Measurements from ENCODE around the gene THSD4. TPM values are rescaled to one million over a fixed set of nuclear protein-coding genes. Genes with fewer than 3 reads are reported as not detected.

THSD4 gene
- total and polyA plus RNA-seq, 4 donors: 6.0 to 42.4 (median 18.5) TPM

DNA sequence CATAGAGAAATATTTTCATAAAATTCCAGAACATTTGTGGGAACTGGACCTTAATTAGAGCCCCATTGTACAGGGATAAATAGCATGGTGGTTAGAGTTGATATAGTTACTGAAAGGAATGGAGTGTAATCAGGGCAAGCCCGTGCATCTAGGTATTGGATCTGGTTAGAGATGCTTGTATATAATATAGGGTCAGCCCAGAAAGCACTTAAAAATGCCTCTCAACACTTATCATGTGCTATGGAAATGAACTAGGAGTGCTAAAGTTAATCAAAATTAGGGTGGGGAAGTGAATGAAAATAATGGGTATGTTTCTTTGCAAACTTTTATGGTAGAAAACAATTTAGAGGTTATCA, 386.8 kb downstream of the THSD4 start:
- 73 to 75% methylated on average over 1 of the region's 1 CpG for WGBS, 2 donors
- no peak for DNase-seq
- no peaks in the 10 kb centered on the region for H3K27me3 ChIP-seq (ENCODE audit: control insufficient read depth in 3 of 3, insufficient read depth in 3 of 3, low read length in 2 of 3)
- H3K4me1 ChIP-seq (ENCODE audit: control insufficient read depth in 5 of 5, insufficient read depth in 5 of 5, low read length in 5 of 5): peaks cover 0 to 9% (median 3%) of the 10 kb centered on the region in 5 donors
- no peak for TF ChIP-seq CTCF (IDR thresholded peaks at IDR 0.05; ENCODE audit: control extremely low read depth, extremely low read depth)
- H3K9me3 ChIP-seq (ENCODE audit: control insufficient read depth in 4 of 4, insufficient read depth in 3 of 4, low read length in 3 of 4): peaks cover 0 to 3% (median 2%) of the 10 kb centered on the region in 4 donors
- no peaks in the 10 kb centered on the region for H3K36me3 ChIP-seq (ENCODE audit: control insufficient read depth in 4 of 4, insufficient read depth in 4 of 4, low read length in 4 of 4)
- H3K4me3 ChIP-seq: no peak overlapping the region
- no peak for ATAC-seq (ENCODE audit: insufficient read depth, low FRiP score)
- H3K9ac ChIP-seq (ENCODE audit: insufficient read depth in 1 of 2, low read length in 2 of 2): no peak overlapping the region
- no peak overlapping the region for H3K27ac ChIP-seq (ENCODE audit: low read depth in 1 of 2, low read length in 1 of 2)

- peaks cover 0 to 3% (median 0%) of the 10 kb centered on the region in 5 donors for H3K4me1 ChIP-seq (ENCODE audit: control insufficient read depth in 5 of 5, insufficient read depth in 5 of 5, low read length in 5 of 5)
- H3K27ac ChIP-seq (ENCODE audit: low read depth in 1 of 2, low read length in 1 of 2): no peak overlapping the region
- WGBS, 2 donors: 65 to 69% methylated on average over 4 of the region's 4 CpGs
- H3K9ac ChIP-seq (ENCODE audit: insufficient read depth in 1 of 2, low read length in 2 of 2): no peak overlapping the region
- no peaks in the 10 kb centered on the region for H3K27me3 ChIP-seq (ENCODE audit: control insufficient read depth in 3 of 3, insufficient read depth in 3 of 3, low read length in 2 of 3)
- no peaks in the 10 kb centered on the region for H3K36me3 ChIP-seq (ENCODE audit: control insufficient read depth in 4 of 4, insufficient read depth in 4 of 4, low read length in 4 of 4)
- DNase-seq (no peak), ATAC-seq (ENCODE audit: insufficient read depth, low FRiP score) (no peak)
- H3K4me3 ChIP-seq: no peak overlapping the region
- TF ChIP-seq CTCF (IDR thresholded peaks at IDR 0.05; ENCODE audit: control extremely low read depth, extremely low read depth): no peak
- peaks cover 0 to 3% (median 0%) of the 10 kb centered on the region in 4 donors for H3K9me3 ChIP-seq (ENCODE audit: control insufficient read depth in 4 of 4, insufficient read depth in 3 of 4, low read length in 3 of 4)
These were observed 390.7 kb downstream of the THSD4 start for GRCh38 chr15:71505962-71506361.

GRCh38 chr15:71506946-71507345, 391.7 kb downstream of the THSD4 start:
- Histone ChIP-seq H3K27ac (ENCODE audit: low read depth in 1 of 2, low read length in 1 of 2) (no peak overlapping the region), H3K4me3 (no peak overlapping the region), H3K27me3 (ENCODE audit: control insufficient read depth in 3 of 3, insufficient read depth in 3 of 3, low read length in 2 of 3) (no peaks in the 10 kb centered on the region), H3K9ac (ENCODE audit: insufficient read depth in 1 of 2, low read length in 2 of 2) (no peak overlapping the region), H3K4me1 (ENCODE audit: control insufficient read depth in 5 of 5, insufficient read depth in 5 of 5, low read length in 5 of 5) (peaks cover 0 to 4% (median 1%) of the 10 kb centered on the region in 5 donors), H3K9me3 (ENCODE audit: control insufficient read depth in 4 of 4, insufficient read depth in 3 of 4, low read length in 3 of 4) (peaks cover 0 to 3% (median 0%) of the 10 kb centered on the region in 4 donors), H3K36me3 (ENCODE audit: control insufficient read depth in 4 of 4, insufficient read depth in 4 of 4, low read length in 4 of 4) (no peaks in the 10 kb centered on the region)
- ATAC-seq (ENCODE audit: insufficient read depth, low FRiP score) (no peak), DNase-seq (no peak)
- TF ChIP-seq CTCF (IDR thresholded peaks at IDR 0.05; ENCODE audit: control extremely low read depth, extremely low read depth): no peak
- WGBS, 2 donors: 66 to 72% methylated on average over 4 of the region's 4 CpGs

- Histone ChIP-seq H3K9me3 (ENCODE audit: control insufficient read depth in 4 of 4, insufficient read depth in 3 of 4, low read length in 3 of 4) (peaks cover 0 to 3% (median 0%) of the 10 kb centered on the region in 4 donors), H3K27ac (ENCODE audit: low read depth in 1 of 2, low read length in 1 of 2) (no peak overlapping the region), H3K36me3 (ENCODE audit: control insufficient read depth in 4 of 4, insufficient read depth in 4 of 4, low read length in 4 of 4) (no peaks in the 10 kb centered on the region), H3K27me3 (ENCODE audit: control insufficient read depth in 3 of 3, insufficient read depth in 3 of 3, low read length in 2 of 3) (no peaks in the 10 kb centered on the region), H3K9ac (ENCODE audit: insufficient read depth in 1 of 2, low read length in 2 of 2) (no peak overlapping the region), H3K4me3 (no peak overlapping the region), H3K4me1 (ENCODE audit: control insufficient read depth in 5 of 5, insufficient read depth in 5 of 5, low read length in 5 of 5) (peaks cover 0 to 16% (median 4%) of the 10 kb centered on the region in 5 donors)
- ATAC-seq (ENCODE audit: insufficient read depth, low FRiP score): no peak
- TF ChIP-seq CTCF (IDR thresholded peaks at IDR 0.05; ENCODE audit: control extremely low read depth, extremely low read depth): no peak
- DNase-seq: no peak
- WGBS, 2 donors: 91 to 94% methylated on average over 4 of the region's 4 CpGs
These were observed 392.9 kb downstream of the THSD4 start for GRCh38 chr15:71508081-71508682.

Measured in lung (tissue), 12 donors.